H1 (cell line): ENCODE measurements around the gene CA14. TPM values are rescaled to one million over a fixed set of nuclear protein-coding genes. Genes with fewer than 3 reads are reported as not detected.

Experiments used
- CTCF ChIA-PET: fragments of 300-600 bp; sonication (Branson Sonifier 250); formaldehyde crosslinking; loops from one replicate; lab custom pipeline; 2021; ENCODE audit not compliant: partially characterized antibody; lab: Charles Lee
- POLR2A ChIA-PET: fragments of 300-600 bp; sonication (Branson Sonifier 250); formaldehyde crosslinking; loops from one replicate; lab custom pipeline; 2021; ENCODE audit warnings: inconsistent platforms; ENCODE audit not compliant: partially characterized antibody; lab: Charles Lee
- DNase-seq, 2 experiments: peaks; one replicate each; pipeline versions ENCODE4 v3.0.0 to v3.0.0-alpha.2; 2010 to 2022; ENCODE audit warnings: low spot score in 2 of 2, low read depth in 1 of 2, mixed read lengths in 1 of 2
- FAIRE-seq: peaks from 2 replicates; lab custom pipeline; 2011; peaks lifted over from hg19 to GRCh38; lab: Jason Lieb, UNC
- H2AFZ ChIP-seq: 2 replicates; pipeline ENCODE4 v1.8.1; 2012; ENCODE audit warnings: low read length, inconsistent platforms
- H2AK5ac ChIP-seq: 2 replicates; pipeline ENCODE4 v1.6.1; 2013; ENCODE audit warnings: low read depth, low read length
- H2BK120ac ChIP-seq: replicated peaks from 2 replicates; pipeline ENCODE3; 2013; ENCODE audit warnings: low read depth, low read length, inconsistent platforms
- H2BK12ac ChIP-seq: 2 replicates; pipeline ENCODE4 v1.6.1; 2013; ENCODE audit warnings: low read depth, low read length
- H2BK15ac ChIP-seq: 2 replicates; pipeline ENCODE4 v1.6.1; 2013; ENCODE audit warnings: low read length
- H2BK20ac ChIP-seq: 2 replicates; pipeline ENCODE4 v1.6.1; 2013; ENCODE audit warnings: low read length
- H2BK5ac ChIP-seq: 2 replicates; pipeline ENCODE4 v1.6.1; 2013; ENCODE audit warnings: low read depth, low read length
- H3K14ac ChIP-seq: 2 replicates; pipeline ENCODE4 v1.6.1; 2013; ENCODE audit warnings: inconsistent platforms; ENCODE audit not compliant: insufficient read length
- H3K18ac ChIP-seq: 2 replicates; pipeline ENCODE4 v1.6.1; 2013; ENCODE audit warnings: low read length; ENCODE audit errors: extremely low read depth
- H3K23ac ChIP-seq: 2 replicates; pipeline ENCODE4 v1.6.1; 2013; ENCODE audit warnings: inconsistent platforms; ENCODE audit not compliant: insufficient read length
- H3K23me2 ChIP-seq: 2 replicates; pipeline ENCODE4 v1.6.1; 2013; ENCODE audit warnings: low read depth, low read length
- H3K27ac ChIP-seq: 2 replicates; pipeline ENCODE4 v1.6.1; 2011; ENCODE audit warnings: low read depth, low read length, inconsistent platforms
- H3K27me3 ChIP-seq, 4 experiments: replicated peaks in 1 of 4; 1 replicate in 1 of 4; 2 replicates in 3 of 4; pipeline versions ENCODE4 v1.6.1 to v1.8.1; 2011 to 2013; ENCODE audit warnings: low read length in 3 of 4, mild to moderate bottlenecking in 3 of 4, inconsistent platforms in 2 of 4, mixed read lengths in 2 of 4, moderate library complexity in 1 of 4; ENCODE audit not compliant: control insufficient read depth in 3 of 4, insufficient read depth in 3 of 4; ENCODE audit errors: extremely low read depth in 1 of 4
- H3K36me3 ChIP-seq, 4 experiments: 2 replicates each; pipeline versions ENCODE4 v1.6.1 to v1.8.1; 2011 to 2013; ENCODE audit warnings: mild to moderate bottlenecking in 4 of 4, low read length in 3 of 4, moderate library complexity in 2 of 4, control low read depth in 1 of 4, inconsistent platforms in 1 of 4; ENCODE audit not compliant: insufficient read depth in 4 of 4, control insufficient read depth in 2 of 4
- H3K4ac ChIP-seq: replicated peaks from 2 replicates; pipeline ENCODE3; 2013; ENCODE audit warnings: low read length, low read depth, mixed read lengths, inconsistent platforms; ENCODE audit not compliant: insufficient read length
- H3K4me1 ChIP-seq, 4 experiments: replicated peaks in 1 of 4; 1 replicate in 1 of 4; 2 replicates in 3 of 4; pipeline versions ENCODE4 v1.6.1 to v1.8.1; 2011 to 2013; ENCODE audit warnings: low read length in 3 of 4, inconsistent platforms in 2 of 4, mixed read lengths in 1 of 4; ENCODE audit not compliant: insufficient read depth in 4 of 4, control insufficient read depth in 3 of 4
- H3K4me2 ChIP-seq, 2 experiments: 2 replicates each; pipeline versions ENCODE4 v1.6.1 to v1.8.1; 2011 to 2013; ENCODE audit warnings: low read depth in 2 of 2, low read length in 2 of 2, control low read depth in 1 of 2, inconsistent platforms in 1 of 2, mild to moderate bottlenecking in 1 of 2; ENCODE audit not compliant: insufficient read depth in 1 of 2
- H3K4me3 ChIP-seq, 4 experiments: fragments of 200-600, 300-600 bp in 1 of 4; sonication (generic), shearing (Covaris generic), sonication (Bioruptor Twin) in 1 of 4; 2 replicates each; pipeline versions ENCODE4 v1.5.1 to v1.8.1; 2011 to 2016; ENCODE audit warnings: low read length in 4 of 4, low read depth in 3 of 4, control low read depth in 2 of 4, inconsistent platforms in 2 of 4, mild to moderate bottlenecking in 2 of 4, mixed read lengths in 1 of 4, moderate library complexity in 1 of 4; ENCODE audit not compliant: insufficient read depth in 2 of 4; ENCODE audit errors: extremely low read depth in 1 of 4
- H3K56ac ChIP-seq: replicated peaks from 2 replicates; pipeline ENCODE3; 2013; ENCODE audit warnings: low read depth, mild to moderate bottlenecking, mixed read lengths, low read length, inconsistent platforms; ENCODE audit not compliant: insufficient read length
- H3K79me1 ChIP-seq: 2 replicates; pipeline ENCODE4 v1.6.1; 2013; ENCODE audit warnings: low read depth, low read length, control low read depth
- H3K79me2 ChIP-seq, 2 experiments: 2 replicates each; pipeline versions ENCODE4 v1.6.1 to v1.8.1; 2012 to 2013; ENCODE audit warnings: low read length in 2 of 2, mild to moderate bottlenecking in 2 of 2, inconsistent platforms in 1 of 2; ENCODE audit not compliant: insufficient read depth in 2 of 2, control insufficient read depth in 1 of 2
- H3K9ac ChIP-seq, 4 experiments: replicated peaks in 1 of 4; 1 replicate in 1 of 4; 2 replicates in 3 of 4; pipeline versions ENCODE4 v1.6.1 to v1.8.1; 2011 to 2013; ENCODE audit warnings: low read depth in 3 of 4, low read length in 3 of 4, control low read depth in 2 of 4, mild to moderate bottlenecking in 2 of 4, moderate library complexity in 2 of 4, inconsistent platforms in 1 of 4; ENCODE audit errors: extremely low read depth in 1 of 4
- H3K9me3 ChIP-seq, 2 experiments: 2 replicates each; pipeline versions ENCODE4 v1.6.1 to v1.8.1; 2012 to 2013; ENCODE audit warnings: mild to moderate bottlenecking in 2 of 2, moderate library complexity in 2 of 2, control low read depth in 1 of 2, inconsistent platforms in 1 of 2, low read depth in 1 of 2, low read length in 1 of 2, mixed read lengths in 1 of 2; ENCODE audit not compliant: insufficient read depth in 2 of 2
- H4K20me1 ChIP-seq, 2 experiments: replicated peaks in 1 of 2; 2 replicates each; pipeline versions ENCODE3 to v1.8.1; 2011 to 2013; ENCODE audit warnings: inconsistent platforms in 2 of 2, low read length in 2 of 2, mild to moderate bottlenecking in 1 of 2; ENCODE audit not compliant: insufficient read depth in 2 of 2, control insufficient read depth in 1 of 2
- H4K5ac ChIP-seq: 2 replicates; pipeline ENCODE4 v1.6.1; 2013; ENCODE audit warnings: low read length, low read depth, mixed read lengths, inconsistent platforms; ENCODE audit not compliant: insufficient read length
- H4K8ac ChIP-seq: 2 replicates; pipeline ENCODE4 v1.8.0; 2013; ENCODE audit warnings: mild to moderate bottlenecking, moderate library complexity, low read length, inconsistent platforms; ENCODE audit not compliant: insufficient read depth; ENCODE audit errors: extremely low read depth
- H4K91ac ChIP-seq: replicated peaks from 2 replicates; pipeline ENCODE3; 2013; ENCODE audit warnings: low read length, mixed read lengths, inconsistent platforms; ENCODE audit not compliant: insufficient read length
- CBX5 ChIP-seq: fragments of 300-800, 300-1000 bp; sonication (generic); IDR thresholded peaks from 2 replicates; pipeline ENCODE4 v1.7.1; 2016; ENCODE audit warnings: antibody characterized with exemption, low read length, low read depth
- CBX8 ChIP-seq: fragments of 300-800, 300-1000 bp; sonication (generic); IDR thresholded peaks from 2 replicates; pipeline ENCODE4 v1.7.1; 2016; ENCODE audit warnings: low read depth, low read length, borderline replicate concordance
- CEBPB ChIP-seq: IDR thresholded peaks from 2 replicates; pipeline ENCODE4 v1.6.1; 2012; ENCODE audit warnings: low read depth, low read length
- EZH2 ChIP-seq: fragments of 200-600 bp; sonication (generic); IDR thresholded peaks from 2 replicates; pipeline ENCODE4 v1.7.1; 2012; ENCODE audit warnings: low read depth, mild to moderate bottlenecking, moderate library complexity, low read length, inconsistent platforms; ENCODE audit not compliant: severe bottlenecking
- MAFK ChIP-seq: IDR thresholded peaks from 2 replicates; pipeline ENCODE4 v1.6.1; 2012; ENCODE audit warnings: low read depth, mild to moderate bottlenecking, improper control_type of control experiment, low read length
- POU5F1 ChIP-seq: IDR thresholded peaks from 2 replicates; pipeline ENCODE4 v1.6.1; 2011; ENCODE audit warnings: low read depth, mild to moderate bottlenecking, low read length, moderate library complexity
- RAD21 ChIP-seq, 2 experiments: IDR thresholded peaks in 1 of 2; conservative IDR thresholded peaks in 1 of 2; 2 replicates each; pipeline ENCODE4 v1.6.1; 2011; ENCODE audit warnings: low read depth in 2 of 2, low read length in 2 of 2, improper control_type of control experiment in 1 of 2, inconsistent platforms in 1 of 2, mild to moderate bottlenecking in 1 of 2, moderate library complexity in 1 of 2
- SP4 ChIP-seq: IDR thresholded peaks from 2 replicates; pipeline ENCODE4 v1.6.1; 2012; ENCODE audit warnings: low read length, inconsistent platforms
- SRF ChIP-seq: IDR thresholded peaks from 2 replicates; pipeline ENCODE4 v1.6.1; 2011; ENCODE audit warnings: mild to moderate bottlenecking, low read depth, low read length, moderate library complexity
- SUZ12 ChIP-seq: fragments of 200-600 bp; sonication (generic); IDR thresholded peaks from 2 replicates; pipeline ENCODE4 v1.6.1; 2012; ENCODE audit warnings: mild to moderate bottlenecking, inconsistent platforms, low read length, moderate library complexity, mixed read lengths
- TAF1 ChIP-seq: IDR thresholded peaks from 2 replicates; pipeline ENCODE4 v1.6.1; 2011; ENCODE audit warnings: mild to moderate bottlenecking, low read depth, low read length
- TEAD4 ChIP-seq: IDR thresholded peaks from 2 replicates; pipeline ENCODE4 v1.6.1; 2012; ENCODE audit warnings: low read depth, low read length, inconsistent platforms, mixed read lengths
- WGBS, 2 experiments: shearing (Covaris generic) in 1 of 2; methylation state at CpG; one replicate each; pipeline versions ENCODE4 v1.1.6 to v1.1.7; 2013 to 2015; ENCODE audit warnings: low lambda C conversion rate in 2 of 2, mixed read lengths in 2 of 2, inconsistent platforms in 1 of 2, low coverage in 1 of 2, missing lambda C conversion rate in 1 of 2; ENCODE audit not compliant: insufficient replicate concordance in 2 of 2, insufficient coverage in 1 of 2, insufficient read length in 1 of 2; ENCODE audit errors: extremely low coverage in 1 of 2, missing lambda C conversion rate in 1 of 2; 5-methylcytosine and 5-hydroxymethylcytosine counted together
- polyA plus RNA-seq, 7 experiments: library from polyadenylated mRNA; depleted of rRNA in 3 of 7; stranded (reverse) in 5 of 7; unstranded in 2 of 7; fragments of >200 nt in 5 of 7; fragments of 200-250 nt in 2 of 7; gene quantifications; 1 replicate in 5 of 7; 2 replicates in 1 of 7; 4 replicates in 1 of 7; pipeline versions ENCODE4 v1.2.1 to v1.2.3, GENCODE V29; 2011 to 2013; ENCODE audit warnings: missing spikeins in 2 of 7, mixed read lengths in 2 of 7
- total RNA-seq: library from RNA; stranded (reverse); fragmentation: NEBNext Ultra II Directional; extraction: Animal tissue kit (Norgen Biotek cat#: 25700); gene quantifications from 2 replicates; pipeline ENCODE4 v1.2.1, GENCODE V29; 2021

CA14 gene
- total and polyA plus RNA-seq, 2 of the 8 experiments (the other 6 are each of a cell fraction or from before 2014, with no cell fraction given): 52.3 to 105 TPM

- no peak overlapping the region for H2BK5ac ChIP-seq
- no peak overlapping the region for H4K5ac ChIP-seq
- peaks cover 5 to 61% (median 27%) of the 10 kb centered on the region in 4 experiments for H3K36me3 ChIP-seq
- H3K4me3 ChIP-seq: peak overlapping the region in 2 of 4 experiments; percentile 19 to 40; a peak in 4 of 8 replicates
- H3K27me3 ChIP-seq: no peaks in the 10 kb centered on the region
- H2AFZ ChIP-seq: no peak overlapping the region
- no peak overlapping the region for H3K4ac ChIP-seq
- no peak overlapping the region for H3K18ac ChIP-seq
- no peak overlapping the region for H4K8ac ChIP-seq
- H3K4me1 ChIP-seq: peaks cover 5 to 14% (median 6%) of the 10 kb centered on the region in 4 experiments; a peak in 5 of 7 replicates
- POLR2A ChIA-PET: interaction anchor here (1.0 to 3.6 kb wide), 11 partner anchors 10 to 61 kb away, joined by 3 to 33 read pairs (median 7); partner anchors contain the start of genes APH1A, C1orf54, CA14 and CIART
- CTCF ChIA-PET: interaction anchor here (1.5 to 2.1 kb wide), 2 partner anchors 24 to 47 kb away, joined by 4 to 6 read pairs; no protein-coding TSS in a partner anchor
- TF ChIP-seq SRF (no peak), SP4 (no peak), TAF1 (no peak), CBX8 (no peak), SUZ12 (no peak), TEAD4 (no peak), CBX5 (no peak), EZH2 (no peak), CEBPB (no peak), RAD21 (IDR thresholded peaks at IDR 0.05 in 1 of 2, conservative IDR thresholded peaks at IDR 0.05 in 1 of 2; ENCODE audit: low read depth in 2 of 2, low read length in 2 of 2) (no peak), MAFK (no peak), POU5F1 (no peak)
- TF ChIP-seq, all 59 proteins: peak for 0
- DNase-seq (no peak), FAIRE-seq (no peak)
- no peak overlapping the region for H3K14ac ChIP-seq
- WGBS, 2 experiments: 65% methylated on average over 2 of the region's 2 CpGs; no CpG with 5 or more reads in 1 of the 2 experiments
- peaks cover 0 to 2% of the 10 kb centered on the region in 2 experiments for H4K20me1 ChIP-seq
- no peaks in the 10 kb centered on the region for H3K23me2 ChIP-seq
- no peak overlapping the region for H4K91ac ChIP-seq
- peak overlapping the region; percentile 56 to 78 for H3K4me2 ChIP-seq
- no peak overlapping the region for H2BK120ac ChIP-seq
- H2BK15ac ChIP-seq: no peak overlapping the region
- no peaks in the 10 kb centered on the region for H3K9me3 ChIP-seq
- H3K79me1 ChIP-seq: no peaks in the 10 kb centered on the region
- H3K56ac ChIP-seq: no peak overlapping the region
- H3K79me2 ChIP-seq: peaks cover 0 to 22% of the 10 kb centered on the region in 2 experiments; a peak in 2 of 4 replicates
- peak overlapping the region in 1 of 4 experiments; percentile 34; a peak in 2 of 7 replicates for H3K9ac ChIP-seq
- 0 out of 2 replicates have a peak overlapping the region, but pooled peaks have one; percentile 6 for H2BK20ac ChIP-seq
- H2AK5ac ChIP-seq: no peak overlapping the region
- H3K23ac ChIP-seq: no peak overlapping the region
- peak overlapping the region; percentile 74; the same call in 1 of the 2 replicates for H3K27ac ChIP-seq
- no peak overlapping the region for H2BK12ac ChIP-seq
Observed at GRCh38 chr1:150302902-150303301, 45.3 kb downstream of the CA14 start.
